HG02623 (cell line): ENCODE measurements around the gene RASA3.

Experiments
- ATAC-seq: cut with Tn5 transposase; IDR thresholded peaks from one replicate; pipeline ENCODE4 v1.9.1; 2021; ENCODE audit warnings: moderate library complexity; ENCODE audit not compliant: unreplicated experiment

The RASA3 gene

GRCh38 chr13:113943821-113944565 is 188.4 kb downstream of the RASA3 start:
- ATAC-seq = no peak

- no peak for ATAC-seq
Observed at GRCh38 chr13:113942591-113943103, 189.8 kb downstream of the RASA3 start.

- ATAC-seq = no peak
Observed at GRCh38 chr13:113941571-113942191, 190.7 kb downstream of the RASA3 start.

- no peak for ATAC-seq
Observed at GRCh38 chr13:113939944-113940297, 192.5 kb downstream of the RASA3 start.

- ATAC-seq = no peak
Observed at GRCh38 chr13:113939129-113939943, 193.1 kb downstream of the RASA3 start.

- ATAC-seq = no peak
Observed at GRCh38 chr13:113938716-113939115, 193.7 kb downstream of the RASA3 start.

- ATAC-seq = no peak
Observed at GRCh38 chr13:113938246-113938645, 194.2 kb downstream of the RASA3 start.

GRCh38 chr13:113937527-113938180 is 194.8 kb downstream of the RASA3 start:
- no peak for ATAC-seq

- no peak for ATAC-seq
Observed at GRCh38 chr13:113937073-113937472, 195.3 kb downstream of the RASA3 start.

- ATAC-seq = no peak
Observed at GRCh38 chr13:113936166-113936965, 196.1 kb downstream of the RASA3 start.

- ATAC-seq = no peak
Observed at GRCh38 chr13:113935001-113935844, 197.2 kb downstream of the RASA3 start.

- no peak for ATAC-seq
Observed at GRCh38 chr13:113934576-113934975, 197.8 kb downstream of the RASA3 start.

- ATAC-seq = no peak
Observed at GRCh38 chr13:113933901-113934300, 198.5 kb downstream of the RASA3 start.

GRCh38 chr13:113931841-113932459 is 200.5 kb downstream of the RASA3 start:
- no peak for ATAC-seq

GRCh38 chr13:113930671-113931637 is 201.5 kb downstream of the RASA3 start:
- no peak for ATAC-seq

- ATAC-seq = no peak
Observed at GRCh38 chr13:113929628-113930615, 202.5 kb downstream of the RASA3 start.
